Measurements from ENCODE around the gene SLC25A4.
A peak's percentile ranks its signal among the peaks of the same experiment; 100 is the strongest.
"Not testable (repeated sequence)": the region's sequence is repeated elsewhere in the genome, so short reads cannot be mapped to it uniquely, and the experiment has no call there.

The SLC25A4 gene

GRCh38 chr4:185183622-185184281, 40.7 kb downstream of the SLC25A4 start:
- peak; percentile 55 for DNase-seq (ENCODE audit: low read depth)

- no peak for DNase-seq (ENCODE audit: low read depth)
Measured at GRCh38 chr4:185186769-185187168, 43.7 kb downstream of the SLC25A4 start.

DNA sequence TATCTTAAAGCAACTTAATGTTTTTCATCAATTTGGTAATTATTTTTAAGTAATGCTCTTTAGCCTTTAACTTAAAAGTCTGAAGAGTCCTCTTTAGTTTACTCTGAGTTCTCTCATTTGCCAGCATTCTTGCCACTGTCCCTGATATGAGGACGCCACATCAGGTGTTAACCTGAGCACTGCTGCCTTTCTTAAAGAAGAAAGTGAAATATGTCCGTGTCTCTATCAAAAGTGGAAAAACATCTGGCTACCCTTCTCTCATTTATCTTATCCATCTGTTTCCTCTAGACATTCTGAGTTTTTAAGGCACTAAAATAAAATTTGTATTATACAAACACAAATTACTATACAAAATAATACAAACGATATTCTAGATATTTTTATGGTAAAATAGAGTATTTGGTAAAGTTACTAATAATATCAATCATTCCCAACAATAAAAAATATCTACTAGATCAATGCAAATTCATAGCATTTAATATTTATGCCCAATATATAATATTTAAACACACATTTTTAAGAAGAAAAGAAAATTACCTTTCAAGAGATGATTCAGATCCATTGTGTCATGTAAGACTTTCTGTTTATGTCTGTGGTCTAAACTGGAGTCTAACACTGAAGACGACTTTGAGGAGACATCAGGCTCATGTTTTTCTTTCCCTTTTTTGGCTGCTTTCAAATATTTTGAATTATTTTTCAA, 46.7 kb downstream of the SLC25A4 start:
- no peak for DNase-seq (ENCODE audit: low read depth)

DNA sequence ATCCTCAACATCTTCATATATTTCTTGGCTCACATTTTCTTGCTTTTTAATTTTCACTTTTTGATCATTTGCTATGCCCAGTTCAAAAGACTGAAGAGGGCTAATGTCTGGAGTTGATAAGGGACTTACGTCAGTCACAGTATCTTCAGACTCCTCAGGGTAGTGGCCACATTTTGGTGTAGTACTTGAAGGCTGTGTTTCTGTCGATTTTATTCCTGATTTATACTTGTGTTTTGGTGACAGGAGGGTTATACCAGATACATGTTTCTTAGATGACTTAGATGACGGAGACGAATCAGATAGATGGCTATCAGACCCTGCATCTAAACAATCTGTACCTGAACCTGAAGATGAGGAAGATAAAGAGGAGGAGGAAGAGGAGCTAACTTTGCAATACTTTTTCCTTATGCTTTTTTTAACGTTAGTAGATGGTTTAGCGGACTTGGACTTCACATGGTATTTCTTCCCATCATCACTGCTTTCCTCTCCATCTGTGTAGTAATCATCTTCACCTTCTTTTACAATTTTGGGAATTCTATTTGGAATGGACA, 47.3 kb downstream of the SLC25A4 start:
- DNase-seq (ENCODE audit: low read depth), result no peak

DNA sequence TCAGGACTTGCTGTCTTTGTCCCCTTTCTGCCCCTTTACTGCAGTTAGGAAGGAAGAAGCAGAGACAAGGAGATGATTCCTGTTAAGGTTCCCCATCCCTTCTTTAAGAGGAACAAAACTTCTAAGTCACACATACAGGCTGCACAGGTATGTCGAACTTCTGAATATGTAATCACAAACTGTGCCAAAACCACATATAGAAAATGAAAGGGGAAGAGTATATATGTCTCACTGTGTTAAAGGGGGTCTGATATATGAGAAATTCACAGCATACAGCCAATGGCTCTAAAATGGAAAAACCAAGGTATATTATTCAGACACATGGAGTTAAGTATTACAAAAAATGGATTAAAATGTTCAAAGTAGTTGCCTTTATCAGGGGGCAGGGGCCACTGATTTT, 49.0 kb downstream of the SLC25A4 start:
- no peak for DNase-seq (ENCODE audit: low read depth)

DNA sequence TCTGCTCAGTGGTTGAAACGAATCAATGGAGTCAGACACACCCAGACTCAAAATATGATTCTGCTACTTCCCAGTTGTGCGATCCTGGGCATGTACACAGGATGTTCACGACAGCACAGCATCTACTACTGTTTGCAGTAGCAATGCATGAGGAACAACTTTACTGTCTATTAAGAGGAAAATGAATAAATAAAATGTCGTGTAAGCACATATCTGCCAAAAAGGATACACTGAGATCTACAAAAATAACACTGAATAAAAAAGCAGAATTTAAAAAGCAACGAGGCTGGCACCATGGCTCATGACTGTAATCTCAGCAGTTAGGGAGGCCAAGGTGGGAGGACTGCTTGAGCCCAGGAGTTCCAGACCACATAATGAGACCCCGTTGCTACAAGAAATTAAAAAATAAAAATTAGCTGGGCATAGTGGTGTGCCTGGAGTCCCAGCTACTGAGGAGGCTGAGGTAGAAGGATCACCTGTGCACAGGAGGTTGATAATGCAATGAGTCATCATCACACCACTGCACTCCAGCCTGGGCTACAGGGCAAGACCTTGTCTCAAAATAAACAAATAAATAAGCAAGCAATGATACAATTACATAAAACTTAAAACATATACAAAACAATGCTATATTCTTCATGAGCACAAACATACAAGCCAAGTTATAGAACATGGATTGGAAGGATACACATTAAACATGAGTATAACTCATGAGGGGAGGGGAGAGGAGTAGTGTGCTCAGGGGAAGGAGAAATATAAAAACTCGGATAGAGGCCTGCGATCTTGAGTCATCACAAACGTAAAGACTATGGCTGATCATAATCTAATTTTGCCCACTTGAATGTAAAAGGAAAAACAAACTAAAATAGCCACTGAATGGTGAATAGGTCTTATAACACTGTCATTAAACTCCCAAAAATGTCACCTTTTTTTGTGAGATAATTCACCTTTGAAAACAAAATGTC, 52.1 kb downstream of the SLC25A4 start:
- no peak for DNase-seq (ENCODE audit: low read depth)

DNA sequence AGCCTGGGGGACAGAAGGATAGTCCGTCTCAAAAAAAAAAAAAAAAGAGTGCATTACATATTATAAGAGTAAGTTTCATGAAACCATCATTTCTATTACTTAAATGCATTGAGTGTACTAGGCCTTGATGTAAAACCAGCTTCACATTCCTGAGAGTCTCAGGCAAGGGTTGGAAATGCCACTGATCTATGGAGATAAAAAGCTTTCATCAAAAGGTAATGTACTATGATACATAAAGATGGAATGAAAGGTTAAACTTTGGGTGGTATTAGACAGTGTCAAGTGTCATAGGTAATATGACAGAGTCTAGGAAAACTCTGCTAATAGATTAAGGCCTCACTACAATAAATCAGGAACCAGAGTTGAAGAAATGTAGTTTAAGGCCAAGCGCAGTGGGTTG, 53.4 kb downstream of the SLC25A4 start:
- no peak for DNase-seq (ENCODE audit: low read depth)

- DNase-seq (ENCODE audit: low read depth), result not testable (repeated sequence)
Measured at GRCh38 chr4:185198189-185198588, 55.1 kb downstream of the SLC25A4 start.
